Activated CD4-positive, alpha-beta T cell treated with anti-CD3 and anti-CD28 coated beads for 4 hours (primary cell): ENCODE data around the gene ZNF670.

Experiments
- DNase-seq, 2 donors: peaks; one replicate each; pipeline ENCODE4 v3.0.0-alpha.2; 2020

Gene ZNF670

GRCh38 chr1:247103859-247104591 is 25.4 kb upstream of the ZNF670 start, which contains the start of gene ZNF669:
Gene ZNF669, minus strand, starts transcription at chr1:247104356. Its CDS starts 157 bp downstream, at chr1:247104199.
- peak; percentile 87 for DNase-seq

GRCh38 chr1:247102381-247102780 is 23.8 kb upstream of the ZNF670 start:
- DNase-seq, result no peak

- DNase-seq, result no peak
Observed at GRCh38 chr1:247100676-247101279, 22.2 kb upstream of the ZNF670 start.

GRCh38 chr1:247096958-247097357 is 18.3 kb upstream of the ZNF670 start:
- DNase-seq, result no peak

- DNase-seq, result no peak
Observed at GRCh38 chr1:247096544-247096943, 17.9 kb upstream of the ZNF670 start.

GRCh38 chr1:247096112-247096511 is 17.5 kb upstream of the ZNF670 start:
- no peak for DNase-seq

GRCh38 chr1:247090455-247090854 is 11.8 kb upstream of the ZNF670 start:
- DNase-seq, result no peak

GRCh38 chr1:247089616-247090375 is 11.2 kb upstream of the ZNF670 start:
- DNase-seq, result no peak

- DNase-seq, result no peak
Observed at GRCh38 chr1:247088967-247089366, 10.4 kb upstream of the ZNF670 start.

GRCh38 chr1:247087256-247087655 is 8.6 kb upstream of the ZNF670 start:
- DNase-seq, result no peak

GRCh38 chr1:247085310-247085709 is 6.7 kb upstream of the ZNF670 start:
- DNase-seq, result no peak

GRCh38 chr1:247084771-247085170 is 6.2 kb upstream of the ZNF670 start:
- DNase-seq, result no peak

GRCh38 chr1:247079141-247079874 is 697 bp upstream of the ZNF670 start:
- DNase-seq, result peak in 1 of 2 donors; percentile 11

GRCh38 chr1:247077876-247078257 is 744 bp downstream of the ZNF670 start:
- no peak for DNase-seq

- DNase-seq, result no peak
Observed at GRCh38 chr1:247077213-247077612, 1.4 kb downstream of the ZNF670 start.

- no peak for DNase-seq
Observed at GRCh38 chr1:247070645-247071044, 8.0 kb downstream of the ZNF670 start.

- DNase-seq, result no peak
Observed at GRCh38 chr1:247064304-247064703, 14.3 kb downstream of the ZNF670 start.

- DNase-seq, result no peak
Observed at GRCh38 chr1:247060771-247061170, 17.8 kb downstream of the ZNF670 start.

GRCh38 chr1:247056071-247056470 is 22.5 kb downstream of the ZNF670 start:
- no peak for DNase-seq

- no peak for DNase-seq
Observed at GRCh38 chr1:247054992-247055415, 23.6 kb downstream of the ZNF670 start.

GRCh38 chr1:247047702-247048101 is 30.9 kb downstream of the ZNF670 start:
- no peak for DNase-seq

- no peak for DNase-seq
Observed at GRCh38 chr1:247047260-247047659, 31.4 kb downstream of the ZNF670 start.

GRCh38 chr1:247043406-247043805 is 35.2 kb downstream of the ZNF670 start:
- DNase-seq, result no peak
